ENCODE data around the gene PPP1R13L.

DNA sequence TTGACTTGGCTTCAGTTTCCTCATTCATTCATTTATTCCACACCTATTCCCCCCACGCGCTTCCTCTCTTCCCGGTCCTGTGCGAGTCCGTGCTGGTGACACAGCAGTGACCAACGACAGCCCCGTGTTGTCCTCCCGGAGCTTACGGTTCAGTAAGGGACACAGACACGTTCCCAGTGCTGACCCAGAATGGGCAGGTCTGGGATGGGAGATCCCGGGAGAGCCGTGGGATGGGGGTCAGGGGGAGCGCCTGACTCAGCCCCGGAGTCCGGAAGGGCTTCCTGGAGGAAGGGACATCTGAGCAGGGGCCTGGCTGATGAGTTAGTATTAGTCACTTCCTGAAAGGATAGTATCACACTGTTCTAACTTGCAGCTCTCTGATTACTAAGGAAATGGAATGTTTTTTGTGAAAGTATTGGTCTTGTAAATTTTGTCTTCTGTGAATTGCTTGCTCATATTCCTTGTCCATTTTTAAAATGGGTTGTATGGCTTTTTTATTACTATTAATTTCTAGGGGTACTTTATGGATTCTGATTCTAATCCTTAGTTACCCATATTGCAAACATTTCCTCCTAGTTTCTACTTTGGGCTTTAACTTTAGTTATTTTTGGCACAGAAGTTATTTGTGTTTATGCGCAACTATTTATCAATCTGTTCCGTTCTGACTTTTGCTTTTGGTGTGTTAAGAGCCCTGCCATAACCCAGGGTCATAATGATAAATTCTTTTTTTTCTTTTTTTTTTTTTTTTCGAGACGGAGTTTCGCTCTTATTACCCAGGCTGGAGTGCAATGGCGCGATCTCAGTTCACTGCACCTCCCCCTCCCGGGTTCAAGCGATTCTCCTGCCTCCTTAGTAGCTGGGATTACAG lies 19.6 kb upstream of the PPP1R13L start:
- TF ChIP-seq CTCF (IDR thresholded peaks at IDR 0.05) (no peak), POLR2AphosphoS5 (IDR thresholded peaks at IDR 0.05) (peak in 2 of 3 donors; percentile 13 to 46)

Data from suprapubic skin (tissue), 3 donors.